ENCODE results near the gene PDXK.

The PDXK gene

GRCh38 chr21:43726686-43727518 is 8.0 kb downstream of the PDXK start:
- DNase-seq (ENCODE audit: low read depth): no peak
- H3K4me3 ChIP-seq (ENCODE audit: low read depth, low read length): no peak overlapping the region
- TF ChIP-seq CTCF (IDR thresholded peaks at IDR 0.05; ENCODE audit: low read depth, low read length, missing control alignments): no peak

- no peak for TF ChIP-seq CTCF (IDR thresholded peaks at IDR 0.05; ENCODE audit: low read depth, low read length, missing control alignments)
- peak overlapping the region; percentile 59 for H3K4me3 ChIP-seq (ENCODE audit: low read depth, low read length)
These were observed 8.7 kb downstream of the PDXK start for GRCh38 chr21:43727519-43728153.

GRCh38 chr21:43728154-43728466 is 9.2 kb downstream of the PDXK start:
- H3K4me3 ChIP-seq (ENCODE audit: low read depth, low read length): peak overlapping the region; percentile 59
- DNase-seq (ENCODE audit: low read depth): no peak
- no peak for TF ChIP-seq CTCF (IDR thresholded peaks at IDR 0.05; ENCODE audit: low read depth, low read length, missing control alignments)

More at GRCh38 chr21:43727519-43728153, 8.7 kb downstream of the PDXK start:
- no peak for DNase-seq (ENCODE audit: low read depth)

GRCh38 chr21:43728467-43729390 is 9.8 kb downstream of the PDXK start:
- peak; percentile 68 for DNase-seq (ENCODE audit: low read depth)
- H3K4me3 ChIP-seq (ENCODE audit: low read depth, low read length): peak overlapping the region; percentile 59
- no peak for TF ChIP-seq CTCF (IDR thresholded peaks at IDR 0.05; ENCODE audit: low read depth, low read length, missing control alignments)

- no peak overlapping the region for H3K4me3 ChIP-seq (ENCODE audit: low read depth, low read length)
- DNase-seq (ENCODE audit: low read depth): no peak
- no peak for TF ChIP-seq CTCF (IDR thresholded peaks at IDR 0.05; ENCODE audit: low read depth, low read length, missing control alignments)
These were observed 12.5 kb downstream of the PDXK start for GRCh38 chr21:43731476-43731875.

GRCh38 chr21:43731891-43732711 is 13.2 kb downstream of the PDXK start:
- H3K4me3 ChIP-seq (ENCODE audit: low read depth, low read length): no peak overlapping the region
- DNase-seq (ENCODE audit: low read depth): no peak
- TF ChIP-seq CTCF (IDR thresholded peaks at IDR 0.05; ENCODE audit: low read depth, low read length, missing control alignments): no peak

Measured in GM12864 (cell line).